Right atrium auricular region (tissue), 2 donors: ENCODE data around the gene WDR18. TPM values are rescaled to one million over a fixed set of nuclear protein-coding genes. Genes with fewer than 3 reads are reported as not detected.

Experiments used
- DNase-seq: peaks from one replicate; pipeline ENCODE4 v3.0.0-alpha.2; 2019; ENCODE audit warnings: low spot score
- H3K27ac ChIP-seq, 2 donors: fragments of 200-600 bp; sonication (generic); 1 replicate in 1 of 2; 2 replicates in 1 of 2; pipeline ENCODE4 v1.5.1; 2016 to 2019
- H3K27me3 ChIP-seq, 2 donors: fragments of 200-600 bp; sonication (generic); one replicate each; pipeline versions ENCODE4 v1.5.1 to v1.6.0; 2017 to 2019
- H3K36me3 ChIP-seq: fragments of 200-600 bp; sonication (generic); one replicate; pipeline ENCODE4 v1.5.1; 2016
- H3K4me1 ChIP-seq, 2 donors: fragments of 200-600 bp; sonication (generic); one replicate each; pipeline versions ENCODE4 v1.5.1 to v1.6.0; 2017 to 2019
- H3K4me3 ChIP-seq, 2 donors: fragments of 200-600 bp; sonication (generic); 1 replicate in 1 of 2; 2 replicates in 1 of 2; pipeline ENCODE4 v1.5.1; 2017 to 2019; ENCODE audit warnings: mild to moderate bottlenecking in 1 of 2, moderate library complexity in 1 of 2
- H3K9me3 ChIP-seq, 2 donors: fragments of 200-600 bp; sonication (generic); one replicate each; pipeline ENCODE4 v1.5.1; 2019
- CTCF ChIP-seq, 2 donors: fragments of 200-600 bp; sonication (generic); IDR thresholded peaks; one replicate each; pipeline ENCODE4 v1.5.1; 2019; ENCODE audit warnings: antibody characterized with exemption in 2 of 2
- total RNA-seq, 2 donors: library from RNA; depleted of rRNA; stranded (reverse); fragments of >200 nt; gene quantifications; one replicate each; pipeline ENCODE4 v1.1.0, GENCODE V29; 2016

Gene WDR18
- total RNA-seq, 2 donors from 2014 or later: 13.3 to 24.9 TPM

- peak overlapping the region; percentile 53 to 94 for H3K27ac ChIP-seq
- no peak overlapping the region for H3K4me3 ChIP-seq
- no peak for TF ChIP-seq CTCF (IDR thresholded peaks at IDR 0.05)
- H3K36me3 ChIP-seq: peaks cover 39% of the 10 kb centered on the region
- peaks cover 0 to 57% of the 10 kb centered on the region in 2 donors for H3K4me1 ChIP-seq
- no peak for DNase-seq
- H3K27me3 ChIP-seq: no peaks in the 10 kb centered on the region
- H3K9me3 ChIP-seq: no peaks in the 10 kb centered on the region
These were observed 31.9 kb downstream of the WDR18 start for GRCh38 chr19:1015782-1016646.

- no peak for DNase-seq
- Histone ChIP-seq H3K4me1 (peaks cover 0 to 58% of the 10 kb centered on the region in 2 donors), H3K4me3 (no peak overlapping the region), H3K27me3 (no peaks in the 10 kb centered on the region), H3K36me3 (peaks cover 32% of the 10 kb centered on the region), H3K27ac (peak overlapping the region; percentile 53 to 94), H3K9me3 (no peaks in the 10 kb centered on the region)
- no peak for TF ChIP-seq CTCF (IDR thresholded peaks at IDR 0.05)
These were observed 32.5 kb downstream of the WDR18 start for GRCh38 chr19:1016647-1017114.

- Histone ChIP-seq H3K4me1 (peaks cover 0 to 65% of the 10 kb centered on the region in 2 donors), H3K27me3 (no peaks in the 10 kb centered on the region), H3K36me3 (peaks cover 26% of the 10 kb centered on the region), H3K9me3 (no peaks in the 10 kb centered on the region), H3K4me3 (no peak overlapping the region), H3K27ac (peak overlapping the region; percentile 53 to 94)
- no peak for TF ChIP-seq CTCF (IDR thresholded peaks at IDR 0.05)
- DNase-seq: no peak
These were observed 33.2 kb downstream of the WDR18 start for GRCh38 chr19:1017115-1017905.

DNA sequence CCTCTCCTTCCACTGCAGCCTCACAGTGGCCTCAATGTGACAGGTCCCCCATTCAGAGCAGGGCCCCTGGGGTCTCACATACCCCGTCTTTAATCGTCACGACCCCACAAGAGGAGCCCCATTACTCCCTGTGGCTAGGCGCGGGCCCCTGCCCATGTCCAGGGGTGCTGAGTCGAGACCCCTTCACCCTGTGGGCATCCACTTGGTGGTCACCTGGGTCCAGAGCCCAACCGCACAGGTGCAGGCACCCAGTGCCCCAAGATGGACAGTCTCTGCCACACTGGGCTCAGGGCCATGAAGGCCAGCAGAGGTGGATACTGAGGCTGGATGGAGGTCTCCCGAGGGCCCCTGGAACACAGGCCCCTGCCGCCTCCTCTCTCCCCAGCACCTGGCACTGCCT, 33.8 kb downstream of the WDR18 start:
- DNase-seq: no peak
- H3K27me3 ChIP-seq: no peaks in the 10 kb centered on the region
- H3K4me1 ChIP-seq: peaks cover 0 to 71% of the 10 kb centered on the region in 2 donors
- H3K9me3 ChIP-seq: no peaks in the 10 kb centered on the region
- TF ChIP-seq CTCF (IDR thresholded peaks at IDR 0.05): no peak
- peaks cover 20% of the 10 kb centered on the region for H3K36me3 ChIP-seq
- H3K27ac ChIP-seq: peak overlapping the region; percentile 53 to 94
- no peak overlapping the region for H3K4me3 ChIP-seq

DNA sequence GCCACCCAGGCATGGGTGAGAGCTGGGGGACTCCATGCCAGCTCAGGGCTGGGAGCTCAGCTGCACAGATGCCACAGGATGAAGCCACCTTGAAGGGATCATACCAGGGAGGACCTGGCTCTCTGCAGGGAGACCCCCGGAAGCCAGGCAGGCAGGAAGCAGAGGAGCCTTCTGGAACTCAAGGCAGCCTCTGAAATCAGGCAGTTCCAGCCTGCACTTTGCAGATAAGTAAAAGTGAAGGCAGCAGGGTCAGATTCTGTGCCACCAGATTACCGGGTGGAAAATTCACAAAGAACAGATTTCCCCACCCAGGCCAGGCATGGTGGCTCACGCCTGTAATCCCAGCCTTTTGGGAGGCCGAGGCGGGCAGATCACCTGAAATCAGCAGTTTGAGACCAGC, 34.2 kb downstream of the WDR18 start:
- Histone ChIP-seq H3K4me3 (no peak overlapping the region), H3K36me3 (peaks cover 15% of the 10 kb centered on the region), H3K27me3 (no peaks in the 10 kb centered on the region), H3K9me3 (no peaks in the 10 kb centered on the region), H3K4me1 (peaks cover 0 to 75% of the 10 kb centered on the region in 2 donors), H3K27ac (peak overlapping the region in 1 of 2 donors; percentile 94)
- TF ChIP-seq CTCF (IDR thresholded peaks at IDR 0.05): no peak
- no peak for DNase-seq
